IMR-90 (cell line): Measurements from ENCODE around the gene ROPN1B. TPM values are rescaled to one million over a fixed set of nuclear protein-coding genes. Genes with fewer than 3 reads are reported as not detected.

Experiments
- ATAC-seq: fragments of 200-7000 bp; cut with Tn5 transposase; 2 replicates; pipeline ENCODE4 v1.9.1; 2020; ENCODE audit warnings: low read depth, mild to moderate bottlenecking, moderate library complexity
- BruUV-seq: library from RNA; stranded (reverse); fragments of 400-500 nt; replicated peaks from 2 replicates; lab custom pipeline; 2021; lab: Mats Ljungman, UMichigan
- CTCF ChIA-PET: fragments of 300-600 bp; formaldehyde crosslinking; extraction: SDS; loops from one replicate; lab custom pipeline; 2021; ENCODE audit warnings: antibody characterized with exemption; lab: Yijun Ruan, JAX
- POLR2A ChIA-PET: fragments of 300-600 bp; sonication (Branson Sonifier 250); formaldehyde crosslinking; loops from one replicate; lab custom pipeline; 2022; ENCODE audit warnings: antibody characterized with exemption; ENCODE audit not compliant: unreplicated experiment; lab: Charles Lee
- DNase-seq: peaks from one replicate; pipeline ENCODE4 v3.0.0; 2013
- H2AFZ ChIP-seq: replicated peaks from 2 replicates; pipeline ENCODE3; 2013; ENCODE audit warnings: low read length, mild to moderate bottlenecking; ENCODE audit not compliant: poor library complexity
- H2AK5ac ChIP-seq: 2 replicates; pipeline ENCODE4 v1.6.1; 2013; ENCODE audit warnings: low read depth, low read length, inconsistent platforms
- H2AK9ac ChIP-seq: replicated peaks from 2 replicates; pipeline ENCODE3; 2013; ENCODE audit warnings: mild to moderate bottlenecking, low read depth, low read length, moderate library complexity; ENCODE audit not compliant: poor library complexity
- H2BK120ac ChIP-seq: 2 replicates; pipeline ENCODE4 v1.6.1; 2013; ENCODE audit warnings: low read depth, low read length, inconsistent platforms
- H2BK15ac ChIP-seq: 3 replicates; pipeline ENCODE4 v1.6.1; 2013; ENCODE audit warnings: low read depth, low read length, inconsistent platforms
- H2BK20ac ChIP-seq: 2 replicates; pipeline ENCODE4 v1.6.1; 2013; ENCODE audit warnings: low read depth, mild to moderate bottlenecking, inconsistent platforms, low read length, moderate library complexity
- H2BK5ac ChIP-seq: 2 replicates; pipeline ENCODE4 v1.6.1; 2013; ENCODE audit warnings: mild to moderate bottlenecking, low read depth, low read length, inconsistent platforms; ENCODE audit not compliant: poor library complexity, severe bottlenecking
- H3K14ac ChIP-seq: replicated peaks from 2 replicates; pipeline ENCODE4 v1.6.1; 2013; ENCODE audit warnings: low read depth, low read length, inconsistent platforms
- H3K18ac ChIP-seq: 2 replicates; pipeline ENCODE4 v1.6.1; 2013; ENCODE audit warnings: low read depth, low read length, control low read depth
- H3K23ac ChIP-seq: 2 replicates; pipeline ENCODE4 v1.6.1; 2013; ENCODE audit warnings: low read depth, low read length, inconsistent platforms
- H3K27ac ChIP-seq: 2 replicates; pipeline ENCODE4 v1.5.1; 2013; ENCODE audit warnings: mild to moderate bottlenecking, control low read depth, low read length; ENCODE audit not compliant: insufficient read depth
- H3K27me3 ChIP-seq: 2 replicates; pipeline ENCODE4 v1.6.1; 2013; ENCODE audit warnings: low read length; ENCODE audit not compliant: control insufficient read depth, insufficient read depth
- H3K36me3 ChIP-seq: 2 replicates; pipeline ENCODE4 v1.6.1; 2013; ENCODE audit warnings: low read length, mixed read lengths; ENCODE audit not compliant: control insufficient read depth, insufficient read depth
- H3K4ac ChIP-seq: 2 replicates; pipeline ENCODE4 v1.6.1; 2013; ENCODE audit warnings: low read depth, low read length, inconsistent platforms
- H3K4me1 ChIP-seq: 2 replicates; pipeline ENCODE4 v1.6.1; 2013; ENCODE audit warnings: low read length, mixed read lengths; ENCODE audit not compliant: control insufficient read depth, insufficient read depth
- H3K4me2 ChIP-seq: 2 replicates; pipeline ENCODE4 v1.6.1; 2013; ENCODE audit warnings: low read depth, mild to moderate bottlenecking, control low read depth, low read length, moderate library complexity
- H3K4me3 ChIP-seq: 2 replicates; pipeline ENCODE4 v1.5.1; 2013; ENCODE audit warnings: low read depth, mild to moderate bottlenecking, control low read depth, low read length, moderate library complexity; ENCODE audit not compliant: insufficient read depth
- H3K56ac ChIP-seq: 2 replicates; pipeline ENCODE4 v1.6.1; 2013; ENCODE audit warnings: low read length, inconsistent platforms; ENCODE audit not compliant: insufficient read depth; ENCODE audit errors: extremely low read depth
- H3K79me1 ChIP-seq, 2 experiments: 2 replicates each; pipeline ENCODE4 v1.6.1; 2013; ENCODE audit warnings: low read length in 2 of 2, inconsistent platforms in 1 of 2, low read depth in 1 of 2
- H3K9ac ChIP-seq: 2 replicates; pipeline ENCODE4 v1.6.1; 2013; ENCODE audit warnings: low read depth, low read length, control low read depth
- H3K9me1 ChIP-seq: 2 replicates; pipeline ENCODE4 v1.6.1; 2013; ENCODE audit warnings: low read length, inconsistent platforms; ENCODE audit not compliant: insufficient read depth
- H3K9me3 ChIP-seq: 2 replicates; pipeline ENCODE4 v1.6.1; 2013; ENCODE audit warnings: low read length; ENCODE audit not compliant: control insufficient read depth, insufficient read depth
- H4K20me1 ChIP-seq: 2 replicates; pipeline ENCODE4 v1.6.1; 2013; ENCODE audit warnings: low read length, inconsistent platforms; ENCODE audit not compliant: insufficient read depth
- H4K5ac ChIP-seq: 2 replicates; pipeline ENCODE4 v1.6.1; 2013; ENCODE audit warnings: mild to moderate bottlenecking, low read depth, low read length, control low read depth
- H4K8ac ChIP-seq, 2 experiments: 2 replicates each; pipeline ENCODE4 v1.6.1; 2013; ENCODE audit warnings: low read depth in 2 of 2, low read length in 2 of 2, control low read depth in 1 of 2, inconsistent platforms in 1 of 2
- H4K91ac ChIP-seq: 2 replicates; pipeline ENCODE4 v1.6.1; 2013; ENCODE audit warnings: low read depth, low read length, inconsistent platforms; ENCODE audit not compliant: insufficient read depth
- CEBPB ChIP-seq: IDR thresholded peaks from 2 replicates; pipeline ENCODE4 v1.6.1; 2012; ENCODE audit warnings: low read depth, low read length, improper control_type of control experiment
- CTCF ChIP-seq: conservative IDR thresholded peaks from 2 replicates; pipeline ENCODE4 v1.5.1; 2012; ENCODE audit warnings: mild to moderate bottlenecking, low read depth, low read length, improper control_type of control experiment
- ELK1 ChIP-seq: fragments of 150-350 bp; IDR thresholded peaks from 2 replicates; pipeline ENCODE4 v1.6.1; 2016; ENCODE audit warnings: low read depth, mild to moderate bottlenecking, low read length, moderate library complexity, borderline replicate concordance
- FOS ChIP-seq: fragments of 150-350 bp; IDR thresholded peaks from 2 replicates; pipeline ENCODE4 v1.6.1; 2016; ENCODE audit warnings: low read depth, low read length
- MXI1 ChIP-seq: IDR thresholded peaks from 2 replicates; pipeline ENCODE4 v1.6.1; 2012; ENCODE audit warnings: low read depth, mild to moderate bottlenecking, low read length, moderate library complexity, borderline replicate concordance
- NFE2L2 ChIP-seq: fragments of 150-350 bp; IDR thresholded peaks from 2 replicates; pipeline ENCODE4 v1.6.1; 2016; ENCODE audit warnings: low read depth, mild to moderate bottlenecking, low read length
- POLR2A ChIP-seq: IDR thresholded peaks from 2 replicates; pipeline ENCODE4 v1.6.1; 2012; ENCODE audit warnings: mild to moderate bottlenecking, low read depth, low read length
- RAD21 ChIP-seq: IDR thresholded peaks from 2 replicates; pipeline ENCODE4 v1.6.1; 2012; ENCODE audit warnings: low read length, improper control_type of control experiment
- RFX5 ChIP-seq: IDR thresholded peaks from 2 replicates; pipeline ENCODE4 v1.8.0; 2012; ENCODE audit warnings: low read depth, mild to moderate bottlenecking, low read length, moderate library complexity
- SMC3 ChIP-seq: fragments of 150-350 bp; IDR thresholded peaks from 2 replicates; pipeline ENCODE4 v1.6.1; 2016; ENCODE audit warnings: low read depth, mild to moderate bottlenecking, antibody characterized with exemption, low read length, moderate library complexity
- USF2 ChIP-seq: fragments of 150-350 bp; IDR thresholded peaks from 2 replicates; pipeline ENCODE4 v1.6.1; 2017; ENCODE audit warnings: mild to moderate bottlenecking, antibody characterized with exemption, low read length, low read depth
- WGBS, 2 experiments: methylation state at CpG; one replicate each; pipeline versions ENCODE4 v1.1.5 to v1.1.7; 2013; ENCODE audit warnings: missing lambda C conversion rate in 2 of 2; ENCODE audit not compliant: insufficient read length in 1 of 2; ENCODE audit errors: extremely low coverage in 2 of 2; 5-methylcytosine and 5-hydroxymethylcytosine counted together
- dilution Hi-C: fragments of 300-500 bp; cut with HindIII; formaldehyde crosslinking; loops from one replicate; pipeline ENCODE4 v1.14.3; 2018; ENCODE audit warnings: low sequenced_read_pairs; ENCODE audit not compliant: unreplicated experiment
- in situ Hi-C: fragments of 300-500 bp; cut with MboI; formaldehyde crosslinking; loops from 3 replicates; pipeline ENCODE4 v1.14.3; 2019; ENCODE audit warnings: low sequenced_read_pairs, inconsistent platforms, mixed read lengths
- intact Hi-C: fragments of 100-400 bp; cut with micrococcal nuclease; formaldehyde crosslinking; loops from 2 replicates; pipeline ENCODE4 v1.10.0; 2022
- polyA plus RNA-seq, 3 experiments: library from polyadenylated mRNA; depleted of rRNA; stranded (reverse); fragments of >200 nt; gene quantifications; 2 replicates each; pipeline ENCODE4 v1.2.3, GENCODE V29; 2012; ENCODE audit warnings: low replicate concordance in 1 of 3
- total RNA-seq: library from RNA; depleted of rRNA; stranded (reverse); fragments of >200 nt; gene quantifications from 2 replicates; pipeline ENCODE4 v1.2.3, GENCODE V29; 2012

The ROPN1B gene
- total and polyA plus RNA-seq, 2 of the 4 experiments (the other 2 are of a cell fraction): not detected

GRCh38 chr3:126008219-126008618 lies 39.2 kb downstream of the ROPN1B start:
- no peak for ATAC-seq
- Histone ChIP-seq H3K4me1 (peaks cover 2% of the 10 kb centered on the region; the same call in 1 of the 2 replicates), H2BK5ac (no peak overlapping the region), H3K9ac (no peak overlapping the region), H4K91ac (no peak overlapping the region), H3K56ac (no peak overlapping the region), H3K36me3 (peaks cover 8% of the 10 kb centered on the region), H3K18ac (no peak overlapping the region), H3K23ac (no peak overlapping the region), H3K4me3 (no peak overlapping the region), H2BK120ac (no peak overlapping the region), H4K20me1 (no peaks in the 10 kb centered on the region), H2AK5ac (no peak overlapping the region), H3K4me2 (no peak overlapping the region), H3K9me3 (no peaks in the 10 kb centered on the region), H3K9me1 (peaks cover 11% of the 10 kb centered on the region), H3K27ac (no peak overlapping the region), H3K4ac (no peak overlapping the region), H3K27me3 (no peaks in the 10 kb centered on the region), H2AK9ac (no peak overlapping the region), H3K79me1 (no peaks in the 10 kb centered on the region), H4K5ac (no peak overlapping the region), H3K14ac (no peak overlapping the region), H2AFZ (peak overlapping the region; percentile 41), H4K8ac (no peak overlapping the region), H2BK15ac (no peak overlapping the region), H2BK20ac (no peak overlapping the region)
- BruUV-seq: no TSS peak
- dilution Hi-C loops (no loop called here), in situ Hi-C loops (no loop called here), intact Hi-C loops (no loop called here)
- TF ChIP-seq NFE2L2 (no peak), SMC3 (no peak), CEBPB (no peak), RFX5 (no peak), USF2 (no peak), RAD21 (no peak), MXI1 (no peak), POLR2A (no peak), ELK1 (no peak), FOS (no peak), CTCF (no peak)
- CTCF ChIA-PET: no interaction called here
- 100% methylated on average over 2 of the region's 3 CpGs; no CpG with 5 or more reads in 1 of the 2 experiments for WGBS, 2 experiments
- POLR2A ChIA-PET: no interaction called here
- no peak for DNase-seq
